ENCODE measurements around the gene LPGAT1.
A peak's percentile ranks its signal among the peaks of the same experiment; 100 is the strongest.
"Not testable (repeated sequence)": the region's sequence is repeated elsewhere in the genome, so short reads cannot be mapped to it uniquely, and the experiment has no call there.

LPGAT1 gene

DNA sequence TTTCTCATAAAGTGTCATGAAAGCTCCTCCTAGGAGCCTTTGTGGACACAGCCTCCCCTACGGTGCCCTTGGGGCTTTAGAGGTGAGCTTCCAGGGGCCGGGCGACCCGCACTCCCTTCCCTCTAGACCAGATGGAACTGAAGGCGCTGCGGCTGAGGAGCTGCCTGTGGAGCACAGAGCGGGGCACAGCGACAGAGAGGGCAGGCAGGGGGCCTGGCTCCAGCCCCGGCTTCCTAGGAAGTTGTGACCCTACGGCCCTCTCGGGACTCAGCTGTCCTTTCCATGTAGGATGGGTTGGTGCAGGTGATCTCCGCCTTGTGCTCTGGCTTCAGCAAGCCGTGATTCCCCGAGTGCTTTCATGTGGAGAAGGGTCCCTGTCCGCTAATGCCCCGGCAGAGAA, 131.5 kb downstream of the LPGAT1 start:
- peaks cover 13% of the 10 kb centered on the region for H3K27me3 ChIP-seq (ENCODE audit: insufficient read depth, low read length)
- H3K4me3 ChIP-seq (ENCODE audit: low read length) = peak overlapping the region; percentile 65
- H3K27ac ChIP-seq (ENCODE audit: low read depth, low read length) = no peak overlapping the region
- H3K9me3 ChIP-seq (ENCODE audit: insufficient read depth, low read depth, low read length) = no peaks in the 10 kb centered on the region
- no peaks in the 10 kb centered on the region for H3K4me1 ChIP-seq (ENCODE audit: insufficient read depth, low read length)
- no peak overlapping the region for H3K9ac ChIP-seq (ENCODE audit: low read depth, low read length)
- 49% methylated on average over 16 of the region's 16 CpGs for WGBS
- H3K36me3 ChIP-seq (ENCODE audit: insufficient read depth, low read length) = no peaks in the 10 kb centered on the region

DNA sequence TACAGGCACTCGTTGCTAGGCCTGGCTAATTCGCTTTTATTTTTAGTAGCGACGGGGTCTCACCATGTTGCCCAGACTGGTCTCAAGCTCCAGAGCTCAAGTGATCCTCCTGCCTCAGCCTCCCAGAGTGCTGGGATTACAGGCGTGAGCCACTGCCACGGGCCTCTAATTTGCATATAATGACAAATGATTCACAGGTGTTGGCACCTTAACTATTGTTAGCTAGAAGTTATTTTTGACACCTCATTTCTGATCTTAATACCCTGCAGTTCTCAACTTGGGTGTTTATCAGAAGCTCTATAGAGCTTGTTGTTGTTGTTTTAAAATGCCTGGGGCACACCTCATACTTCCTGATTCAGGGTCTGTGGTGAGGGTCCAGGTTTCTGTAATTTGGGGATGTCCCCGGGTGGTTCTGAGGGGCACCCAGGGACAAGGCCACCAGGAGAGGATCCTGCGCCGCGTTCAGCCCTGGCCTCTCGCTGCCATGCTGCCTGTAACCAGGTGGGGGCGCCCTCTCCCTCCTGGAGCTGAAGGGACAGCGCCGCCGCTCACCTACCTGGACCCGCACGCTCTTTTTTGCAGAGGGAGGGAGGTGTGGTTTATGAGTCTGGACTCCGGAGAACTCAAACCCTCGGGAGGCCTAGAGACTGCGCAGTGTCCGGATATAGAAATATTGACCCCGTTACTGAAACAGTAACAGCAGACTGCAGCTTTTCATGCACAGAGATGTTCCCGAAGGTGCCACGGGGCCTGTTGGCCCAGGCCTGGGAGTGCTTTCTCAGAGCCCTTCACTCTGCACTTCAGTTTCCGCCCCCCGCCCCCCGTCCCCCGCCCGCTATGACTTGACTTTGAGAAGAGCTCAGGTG, 132.2 kb downstream of the LPGAT1 start:
- Histone ChIP-seq H3K36me3 (ENCODE audit: insufficient read depth, low read length) (no peaks in the 10 kb centered on the region), H3K9me3 (ENCODE audit: insufficient read depth, low read depth, low read length) (no peaks in the 10 kb centered on the region), H3K9ac (ENCODE audit: low read depth, low read length) (no peak overlapping the region), H3K4me1 (ENCODE audit: insufficient read depth, low read length) (no peaks in the 10 kb centered on the region), H3K27me3 (ENCODE audit: insufficient read depth, low read length) (peaks cover 13% of the 10 kb centered on the region), H3K4me3 (ENCODE audit: low read length) (peak overlapping the region; percentile 65), H3K27ac (ENCODE audit: low read depth, low read length) (no peak overlapping the region)
- WGBS = 18% methylated on average over 29 of the region's 29 CpGs

DNA sequence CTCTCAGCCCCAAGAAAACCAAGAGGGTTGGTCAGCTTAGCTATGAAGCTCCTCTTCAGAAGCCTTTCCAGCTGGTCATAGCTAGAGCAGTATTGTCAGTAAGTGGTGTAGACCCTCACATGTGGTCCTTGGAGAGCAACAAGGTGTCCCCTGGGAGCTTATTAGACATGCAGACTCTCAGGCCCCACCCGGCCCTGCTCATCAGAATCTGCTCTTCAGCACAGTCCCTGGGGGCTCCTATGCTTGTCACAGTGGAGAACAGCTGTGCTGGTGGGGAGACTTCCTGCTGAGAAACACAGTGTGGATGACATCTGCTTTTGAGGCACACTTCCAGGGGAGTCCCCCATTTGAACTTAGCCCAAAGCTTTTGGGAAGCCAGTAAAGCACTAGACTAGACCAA, 133.2 kb downstream of the LPGAT1 start:
- 86% methylated on average over 1 of the region's 1 CpG for WGBS
- no peaks in the 10 kb centered on the region for H3K4me1 ChIP-seq (ENCODE audit: insufficient read depth, low read length)
- peaks cover 13% of the 10 kb centered on the region for H3K27me3 ChIP-seq (ENCODE audit: insufficient read depth, low read length)
- no peak overlapping the region for H3K4me3 ChIP-seq (ENCODE audit: low read length)
- no peaks in the 10 kb centered on the region for H3K9me3 ChIP-seq (ENCODE audit: insufficient read depth, low read depth, low read length)
- H3K9ac ChIP-seq (ENCODE audit: low read depth, low read length) = no peak overlapping the region
- no peaks in the 10 kb centered on the region for H3K36me3 ChIP-seq (ENCODE audit: insufficient read depth, low read length)
- H3K27ac ChIP-seq (ENCODE audit: low read depth, low read length) = no peak overlapping the region

DNA sequence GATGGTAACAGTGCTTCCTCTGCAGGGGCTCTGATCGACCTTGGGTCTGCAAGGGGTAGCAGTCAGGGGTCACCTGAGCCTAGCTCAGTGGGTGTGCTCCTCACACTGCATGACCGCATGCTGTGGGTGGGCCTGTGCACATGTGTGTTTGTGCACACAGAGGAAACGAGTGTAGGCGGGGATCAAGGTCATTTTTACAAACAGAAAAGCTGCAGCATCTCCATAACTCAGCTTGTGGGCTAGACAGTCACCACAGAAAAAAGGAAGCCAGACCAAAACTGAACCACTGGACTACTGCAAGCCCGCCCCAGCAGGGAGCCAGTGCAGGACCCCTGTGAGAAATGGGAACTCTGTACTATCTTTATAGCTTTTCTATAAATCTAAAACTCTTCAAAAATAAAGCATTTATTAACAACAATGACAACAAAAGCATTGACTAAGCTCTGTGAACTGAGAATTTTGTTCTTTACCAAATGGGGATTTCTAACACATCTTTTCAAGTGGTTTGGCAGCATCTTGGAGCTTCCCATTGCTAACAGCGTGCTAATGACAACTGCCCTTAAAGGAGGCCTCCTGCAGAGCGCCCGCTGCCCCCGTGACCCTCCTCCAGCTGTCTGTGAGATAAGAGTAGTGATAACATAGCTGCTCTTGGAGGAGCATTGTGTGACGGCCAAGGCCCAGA, 135.3 kb downstream of the LPGAT1 start:
- H3K36me3 ChIP-seq (ENCODE audit: insufficient read depth, low read length) = no peaks in the 10 kb centered on the region
- 63% methylated on average over 10 of the region's 10 CpGs for WGBS
- H3K4me3 ChIP-seq (ENCODE audit: low read length) = no peak overlapping the region
- no peak overlapping the region for H3K27ac ChIP-seq (ENCODE audit: low read depth, low read length)
- no peaks in the 10 kb centered on the region for H3K9me3 ChIP-seq (ENCODE audit: insufficient read depth, low read depth, low read length)
- H3K27me3 ChIP-seq (ENCODE audit: insufficient read depth, low read length) = peaks cover 7% of the 10 kb centered on the region
- H3K9ac ChIP-seq (ENCODE audit: low read depth, low read length) = no peak overlapping the region
- no peaks in the 10 kb centered on the region for H3K4me1 ChIP-seq (ENCODE audit: insufficient read depth, low read length)

DNA sequence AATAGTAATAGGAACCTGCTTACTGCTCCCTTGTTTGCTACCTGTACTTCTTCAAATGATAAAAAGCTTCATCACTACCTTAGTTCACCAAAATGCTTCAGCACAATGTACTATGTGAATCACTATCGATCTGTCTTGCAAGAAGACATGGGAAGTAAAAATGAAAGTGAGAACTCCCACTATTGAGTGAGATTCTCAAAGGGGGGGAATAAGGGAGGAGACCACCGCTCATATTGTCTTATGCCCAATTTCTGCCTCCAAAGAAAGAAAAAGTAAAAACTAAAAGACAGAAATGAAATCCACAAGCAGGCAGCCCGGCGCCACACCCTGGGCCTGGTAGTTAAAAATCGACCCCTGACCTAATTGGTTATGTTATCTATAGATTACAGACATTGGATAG, 136.7 kb downstream of the LPGAT1 start:
- not testable (repeated sequence) for H3K4me1 ChIP-seq (ENCODE audit: insufficient read depth, low read length); H3K27me3 ChIP-seq (ENCODE audit: insufficient read depth, low read length); H3K36me3 ChIP-seq (ENCODE audit: insufficient read depth, low read length); H3K4me3 ChIP-seq (ENCODE audit: low read length); H3K9me3 ChIP-seq (ENCODE audit: insufficient read depth, low read depth, low read length); H3K9ac ChIP-seq (ENCODE audit: low read depth, low read length); H3K27ac ChIP-seq (ENCODE audit: low read depth, low read length)
- 97% methylated on average over 5 of the region's 5 CpGs for WGBS

Data from HUES64 (cell line).